HEK293T (cell line): ENCODE results near the gene SELENOM.

Experiments
- CTCF ChIA-PET: fragments of 350-600 bp; formaldehyde crosslinking; extraction: SDS; loops from one replicate; lab custom pipeline; 2021; ENCODE audit warnings: antibody characterized with exemption, inconsistent platforms; lab: Yijun Ruan, JAX
- POLR2A ChIA-PET: fragments of 350-600 bp; formaldehyde crosslinking; extraction: SDS; loops from one replicate; lab custom pipeline; 2020; ENCODE audit warnings: antibody characterized with exemption, inconsistent platforms; lab: Yijun Ruan, JAX
- DNase-seq: peaks from one replicate; pipeline ENCODE4 v3.0.0; 2012; ENCODE audit warnings: mixed read lengths; ENCODE audit errors: extremely low spot score
- ARNT ChIP-seq: fragments of 450-650 bp; IDR thresholded peaks from 2 replicates; pipeline ENCODE4 v1.6.1; 2017; ENCODE audit warnings: mild to moderate bottlenecking
- BHLHE40 ChIP-seq: fragments of 450-650 bp; IDR thresholded peaks from 2 replicates; pipeline ENCODE4 v1.6.1; 2016; ENCODE audit warnings: mild to moderate bottlenecking, moderate library complexity, borderline replicate concordance
- CTBP1 ChIP-seq: fragments of 450-650 bp; IDR thresholded peaks from 2 replicates; pipeline ENCODE4 v1.6.1; 2016; ENCODE audit warnings: borderline replicate concordance
- ELF4 ChIP-seq: fragments of 450-650 bp; IDR thresholded peaks from 2 replicates; pipeline ENCODE4 v1.6.1; 2017; ENCODE audit warnings: antibody characterized with exemption
- FOXA1 ChIP-seq: fragments of 450-650 bp; IDR thresholded peaks from 2 replicates; pipeline ENCODE4 v1.6.1; 2016; ENCODE audit warnings: mild to moderate bottlenecking
- FOXK2 ChIP-seq: fragments of 450-650 bp; IDR thresholded peaks from 2 replicates; pipeline ENCODE4 v1.6.1; 2016; ENCODE audit warnings: mild to moderate bottlenecking
- FOXM1 ChIP-seq: fragments of 450-650 bp; IDR thresholded peaks from 2 replicates; pipeline ENCODE4 v1.6.1; 2017; ENCODE audit warnings: mild to moderate bottlenecking, borderline replicate concordance
- HDGF ChIP-seq: fragments of 450-650 bp; IDR thresholded peaks from 2 replicates; pipeline ENCODE4 v1.6.1; 2017; ENCODE audit warnings: antibody characterized with exemption, borderline replicate concordance
- L3MBTL2 ChIP-seq: fragments of 450-650 bp; conservative IDR thresholded peaks from 2 replicates; pipeline ENCODE4 v1.6.1; 2016; ENCODE audit warnings: mild to moderate bottlenecking
- LEF1 ChIP-seq: fragments of 450-650 bp; IDR thresholded peaks from 2 replicates; pipeline ENCODE4 v1.6.1; 2017; ENCODE audit warnings: mild to moderate bottlenecking, borderline replicate concordance
- NFRKB ChIP-seq: fragments of 450-650 bp; IDR thresholded peaks from 2 replicates; pipeline ENCODE4 v1.6.1; 2016; ENCODE audit warnings: mild to moderate bottlenecking, moderate library complexity
- PKNOX1 ChIP-seq: fragments of 450-650 bp; IDR thresholded peaks from 2 replicates; pipeline ENCODE4 v1.6.1; 2016
- SP1 ChIP-seq: fragments of 450-650 bp; IDR thresholded peaks from 2 replicates; pipeline ENCODE4 v1.6.1; 2017
- SUZ12 ChIP-seq: fragments of 450-650 bp; IDR thresholded peaks from 2 replicates; pipeline ENCODE4 v1.6.1; 2016; ENCODE audit warnings: mild to moderate bottlenecking
- TARDBP ChIP-seq: fragments of 450-650 bp; IDR thresholded peaks from 2 replicates; pipeline ENCODE4 v1.6.1; 2016
- ZNF384 ChIP-seq: fragments of 450-650 bp; IDR thresholded peaks from 2 replicates; pipeline ENCODE4 v1.6.1; 2016

The SELENOM gene

GRCh38 chr22:31122196-31122531, 14.8 kb upstream of the SELENOM start:
- CTCF ChIA-PET = no interaction called here

DNA sequence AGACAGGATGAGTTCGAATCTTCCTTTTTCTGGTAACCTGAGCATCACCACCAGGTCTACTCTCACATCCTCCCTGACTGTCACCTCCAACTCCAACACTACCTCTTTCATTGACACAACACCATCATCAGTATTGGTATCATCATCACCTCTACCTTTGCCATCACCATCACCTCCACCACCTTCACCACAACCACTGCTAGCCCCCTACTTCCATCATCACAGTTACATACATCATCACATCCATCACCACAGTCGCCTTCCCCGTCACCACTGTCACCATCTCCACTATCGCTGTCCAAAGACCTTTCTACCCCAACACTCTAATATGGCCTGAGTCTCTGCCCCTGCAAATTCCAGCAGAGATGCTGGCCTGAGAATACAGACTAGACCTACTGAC, 14.0 kb upstream of the SELENOM start:
- no peak for DNase-seq
- POLR2A ChIA-PET = no interaction called here
- CTCF ChIA-PET = interaction anchor here (0.9 kb wide), 1 partner anchor 14 kb away, joined by 3 read pairs; the partner anchor contains the start of gene SELENOM
- TF ChIP-seq BHLHE40 (no peak), NFRKB (no peak), HDGF (no peak), CTBP1 (no peak), TARDBP (no peak), ELF4 (no peak), FOXA1 (no peak), FOXM1 (no peak), LEF1 (no peak), FOXK2 (no peak), ARNT (no peak), PKNOX1 (no peak), SUZ12 (no peak), L3MBTL2 (no peak), SP1 (no peak), ZNF384 (no peak)

More at GRCh38 chr22:31122196-31122531, 14.8 kb upstream of the SELENOM start:
- POLR2A ChIA-PET = interaction anchor here (0.7 to 1.8 kb wide), 3 partner anchors 13 to 38 kb away, joined by 3 to 13 read pairs (median 6); partner anchors contain the start of genes RNF185 and SELENOM
- DNase-seq = no peak
- TF ChIP-seq SUZ12 (no peak), ELF4 (no peak), HDGF (no peak), LEF1 (no peak), PKNOX1 (no peak)

- TF ChIP-seq HDGF = no peak
- TF ChIP-seq BHLHE40 = no peak
- TF ChIP-seq FOXK2 = no peak
- no peak for TF ChIP-seq SUZ12
- no peak for TF ChIP-seq SP1
- no peak for TF ChIP-seq PKNOX1
- TF ChIP-seq NFRKB = no peak
- no peak for TF ChIP-seq CTBP1
- TF ChIP-seq TARDBP = no peak
- no peak for TF ChIP-seq ELF4
- TF ChIP-seq FOXA1 = no peak
- TF ChIP-seq FOXM1 = no peak
- no peak for TF ChIP-seq LEF1
- TF ChIP-seq ZNF384 = no peak
- no peak for TF ChIP-seq L3MBTL2
- no peak for TF ChIP-seq ARNT
- POLR2A ChIA-PET = no interaction called here
- CTCF ChIA-PET = interaction anchor here (0.9 kb wide), 1 partner anchor 13 kb away, joined by 3 read pairs; the partner anchor contains the start of gene SELENOM
- DNase-seq = no peak
Measured at GRCh38 chr22:31120642-31121041, 13.3 kb upstream of the SELENOM start.

- ChIA-PET CTCF (interaction anchor here (0.9 kb wide), 1 partner anchor 13 kb away, joined by 3 read pairs; the partner anchor contains the start of gene SELENOM), POLR2A (no interaction called here)
- no peak for DNase-seq
- TF ChIP-seq HDGF (no peak), L3MBTL2 (no peak), CTBP1 (no peak), ARNT (no peak), ZNF384 (no peak), PKNOX1 (no peak), SP1 (no peak), FOXK2 (no peak), NFRKB (no peak)
Measured at GRCh38 chr22:31120230-31120629, 12.9 kb upstream of the SELENOM start.

DNA sequence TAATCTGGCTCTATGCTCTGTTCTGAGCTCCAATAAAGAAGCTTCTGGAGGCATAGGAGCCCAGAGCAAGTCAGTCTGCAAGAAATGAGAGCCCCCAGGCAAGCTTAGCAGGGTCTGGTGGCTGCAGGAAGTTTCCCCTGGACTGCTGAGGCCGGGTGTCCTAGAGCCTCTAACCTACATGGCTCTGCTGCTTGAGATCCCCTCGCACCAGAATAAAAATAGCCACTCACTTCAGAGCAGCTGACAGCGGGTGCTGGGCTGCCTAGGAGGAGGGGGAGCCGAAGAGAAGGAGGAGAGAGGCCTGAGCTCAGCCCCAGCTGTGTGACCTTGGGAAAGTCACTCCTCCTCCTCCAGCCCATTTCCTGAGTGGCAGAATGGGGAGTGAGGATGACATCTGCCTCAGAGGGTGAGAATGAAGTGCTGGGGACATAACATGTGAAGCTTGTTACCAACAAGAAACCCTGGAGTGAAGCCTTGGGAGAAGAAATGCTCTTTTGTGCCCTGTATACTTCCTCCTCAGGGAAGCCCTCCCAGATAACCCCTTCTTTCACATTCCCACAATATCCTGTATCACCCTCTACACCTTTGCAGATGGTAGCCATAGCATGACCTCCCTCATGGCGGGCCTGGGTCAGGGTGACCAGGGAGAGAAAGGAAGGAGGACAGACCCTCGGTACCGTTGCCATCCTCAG, 11.8 kb upstream of the SELENOM start:
- ChIA-PET POLR2A (interaction anchor here (1.2 kb wide), 1 partner anchor 11 kb away, joined by 3 read pairs; the partner anchor contains the start of gene SELENOM), CTCF (interaction anchor here (0.5 kb wide), 1 partner anchor 153 kb away, joined by 3 read pairs; no protein-coding TSS in a partner anchor)
- TF ChIP-seq ZNF384 (no peak), SUZ12 (no peak), CTBP1 (no peak), BHLHE40 (no peak), HDGF (no peak), ARNT (no peak), FOXM1 (no peak), ELF4 (no peak), LEF1 (no peak), NFRKB (no peak)
- no peak for DNase-seq
